ENCODE data around the gene LSM14A.
"Not testable (repeated sequence)": the region's sequence is repeated elsewhere in the genome, so short reads cannot be mapped to it uniquely, and the experiment has no call there.

The LSM14A gene

DNA sequence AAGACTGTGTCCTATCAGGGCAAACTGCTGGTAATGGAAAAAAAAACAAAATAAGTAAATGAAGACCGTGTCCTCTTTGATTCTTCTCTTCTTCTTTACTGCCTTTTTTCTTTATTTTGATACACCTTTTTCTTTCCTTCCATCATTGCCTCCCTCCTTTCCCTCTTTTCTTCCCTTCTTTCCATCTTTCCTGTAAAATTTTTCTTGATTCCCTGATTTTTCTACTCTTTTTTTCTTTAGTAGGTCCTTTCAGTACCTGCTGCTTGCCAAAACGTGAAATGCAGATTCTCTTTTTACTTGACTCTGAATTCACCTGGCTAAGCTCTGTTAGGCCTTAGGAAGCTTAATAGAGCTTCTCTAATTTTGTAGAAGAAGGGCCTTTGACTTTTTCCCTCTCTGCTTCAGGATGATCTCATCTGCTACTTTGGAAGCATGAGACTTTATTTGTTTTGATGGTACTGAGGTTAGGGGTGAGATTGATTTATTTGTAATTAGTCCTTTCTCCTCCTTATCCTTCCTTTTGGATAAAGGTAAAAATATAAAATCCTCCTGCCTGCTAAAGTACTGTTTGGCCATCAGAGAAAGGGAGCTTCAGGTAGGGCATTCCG is 19.2 kb downstream of the LSM14A start:
- no peak for DNase-seq (ENCODE audit: low read depth)

DNA sequence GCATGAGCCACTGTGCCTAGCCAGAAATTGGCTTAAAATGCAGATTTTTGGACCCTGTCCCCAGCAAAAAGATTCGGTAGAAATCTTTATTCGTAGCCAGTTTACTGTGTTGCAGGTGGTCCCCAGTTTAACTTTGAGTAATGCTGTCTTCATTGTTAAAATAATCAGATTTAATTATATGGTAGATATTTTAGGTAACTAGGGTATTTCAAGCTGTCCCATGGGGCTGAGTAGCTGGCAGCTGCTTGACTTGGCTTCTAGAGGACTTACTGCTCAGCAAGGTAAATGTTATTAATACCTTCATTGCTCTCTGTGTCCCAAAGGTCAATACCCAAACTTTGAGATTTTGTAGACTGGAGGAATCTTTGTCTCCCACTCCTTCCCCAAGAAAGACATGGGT is 21.1 kb downstream of the LSM14A start:
- DNase-seq (ENCODE audit: low read depth): no peak

DNA sequence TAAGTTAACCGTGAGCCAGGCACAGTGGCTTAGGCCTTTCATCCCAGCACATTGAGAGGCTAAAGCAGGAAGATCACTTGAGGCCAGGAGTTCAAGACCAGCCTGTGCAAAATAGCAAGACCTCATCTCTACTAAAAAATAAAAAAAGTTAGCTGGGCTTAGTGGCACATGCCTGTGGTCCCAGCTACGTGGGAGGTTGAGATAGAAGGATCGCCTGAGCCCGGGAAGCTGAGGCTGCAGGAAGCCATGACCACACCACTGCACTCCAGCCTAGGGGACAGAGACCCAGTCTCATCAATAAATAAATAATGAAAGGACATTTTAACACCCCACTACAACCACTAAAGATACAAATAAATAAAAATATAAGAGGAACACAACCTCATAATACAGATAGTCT is 21.6 kb downstream of the LSM14A start:
- DNase-seq (ENCODE audit: low read depth): no peak

DNA sequence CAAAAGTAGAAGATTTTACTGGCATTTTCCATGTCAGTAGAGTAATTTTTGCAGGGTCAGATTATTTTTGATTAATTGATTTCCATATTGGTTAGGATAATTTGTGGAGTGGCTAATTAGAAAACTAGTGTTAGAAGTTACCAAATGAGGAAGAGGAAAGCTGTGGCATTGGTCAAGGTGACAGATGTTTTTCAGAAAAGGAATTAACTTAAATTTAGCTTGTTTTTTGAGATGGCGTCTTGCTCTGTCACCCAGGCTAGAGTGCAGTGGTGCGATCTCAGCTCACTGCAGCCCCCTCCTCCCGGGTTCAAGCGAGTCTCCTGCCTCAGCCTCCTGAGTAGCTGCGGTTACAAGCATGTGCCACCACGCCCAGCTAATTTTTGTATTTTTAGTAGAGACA is 28.8 kb downstream of the LSM14A start:
- DNase-seq (ENCODE audit: low read depth): no peak

DNA sequence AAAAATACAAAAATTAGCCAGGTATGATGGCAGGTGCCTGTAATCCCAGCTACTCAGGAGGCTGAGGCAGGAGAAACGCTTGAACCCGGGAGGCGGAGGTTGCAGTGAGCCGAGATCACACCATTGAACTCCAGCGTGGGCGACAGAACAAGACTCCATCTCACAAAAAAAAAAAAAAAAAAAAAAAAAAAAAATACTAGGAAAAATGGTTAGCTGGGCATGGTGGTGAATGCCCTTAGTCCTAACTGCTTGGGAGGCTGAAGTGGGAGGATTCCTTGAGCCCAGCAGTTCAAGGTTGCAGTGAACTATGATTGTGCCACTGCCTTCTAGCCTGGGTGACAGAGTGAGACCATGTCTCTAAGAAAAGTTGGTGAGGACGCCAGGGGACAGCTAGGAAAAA is 33.0 kb downstream of the LSM14A start:
- DNase-seq (ENCODE audit: low read depth): not testable (repeated sequence)

DNA sequence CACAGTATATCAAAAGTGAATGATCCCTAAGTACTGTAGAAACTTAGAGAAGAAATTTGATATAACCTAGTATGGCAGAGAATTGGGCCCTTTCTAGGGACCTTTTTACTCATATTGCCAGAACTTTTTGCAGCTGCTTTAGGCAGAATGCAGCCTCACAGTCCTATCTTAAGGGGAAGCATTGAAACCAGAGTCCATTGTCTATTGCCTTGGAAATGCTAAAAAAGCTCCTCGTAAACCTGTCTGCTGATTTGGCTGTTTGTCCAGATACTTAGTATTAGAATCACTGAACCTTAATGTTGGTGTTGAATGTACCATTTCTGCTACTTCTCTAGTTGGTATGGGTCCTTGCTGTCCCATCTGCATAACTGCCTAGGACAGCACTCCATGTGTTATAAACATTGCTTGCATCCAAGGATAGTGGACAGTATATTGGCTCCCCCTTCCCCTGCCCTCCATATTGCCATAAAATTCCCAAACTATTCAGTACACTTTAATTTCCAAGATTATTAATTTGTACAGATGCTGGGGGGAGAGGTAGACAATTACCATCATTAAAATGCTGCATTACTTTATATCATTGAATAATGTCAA is 36.1 kb downstream of the LSM14A start:
- DNase-seq (ENCODE audit: low read depth): no peak

DNA sequence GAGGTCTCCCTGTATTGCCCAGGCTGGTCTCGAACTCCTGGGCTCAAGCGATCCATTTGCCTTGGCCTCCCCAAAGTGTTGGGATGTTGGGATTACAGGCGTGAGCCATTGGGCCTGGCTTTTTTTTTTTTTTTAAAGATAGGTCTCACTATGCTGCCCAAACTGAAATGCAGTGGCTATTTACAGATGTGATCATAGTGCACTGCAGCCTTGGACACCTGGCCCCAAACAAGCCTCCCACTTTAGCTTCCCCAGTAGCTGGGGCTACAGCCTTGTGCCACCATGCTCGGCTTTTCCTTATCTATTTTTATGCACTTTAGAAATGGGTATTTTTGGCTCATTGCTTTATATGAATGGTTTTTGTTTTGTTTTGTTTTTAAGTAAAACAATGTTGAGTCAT is 37.4 kb downstream of the LSM14A start:
- no peak for DNase-seq (ENCODE audit: low read depth)

DNA sequence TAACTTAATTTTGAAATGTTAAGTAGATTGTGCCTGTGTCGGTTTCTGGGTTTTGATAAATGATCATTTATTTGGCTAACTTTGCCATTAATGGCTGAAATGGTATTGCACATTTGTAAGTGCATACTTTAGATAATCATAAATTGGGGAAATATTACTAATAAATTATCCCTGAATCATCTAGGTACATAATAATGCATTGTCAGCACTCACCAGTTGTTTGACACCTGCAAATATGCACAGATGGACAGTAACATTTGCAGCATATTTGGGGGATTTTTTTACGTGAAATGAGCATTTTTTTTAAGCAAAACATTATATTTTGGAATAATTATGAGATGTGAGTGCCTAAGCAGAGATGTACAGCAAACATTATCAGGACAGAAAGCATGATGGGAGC is 41.0 kb downstream of the LSM14A start:
- no peak for DNase-seq (ENCODE audit: low read depth)

DNA sequence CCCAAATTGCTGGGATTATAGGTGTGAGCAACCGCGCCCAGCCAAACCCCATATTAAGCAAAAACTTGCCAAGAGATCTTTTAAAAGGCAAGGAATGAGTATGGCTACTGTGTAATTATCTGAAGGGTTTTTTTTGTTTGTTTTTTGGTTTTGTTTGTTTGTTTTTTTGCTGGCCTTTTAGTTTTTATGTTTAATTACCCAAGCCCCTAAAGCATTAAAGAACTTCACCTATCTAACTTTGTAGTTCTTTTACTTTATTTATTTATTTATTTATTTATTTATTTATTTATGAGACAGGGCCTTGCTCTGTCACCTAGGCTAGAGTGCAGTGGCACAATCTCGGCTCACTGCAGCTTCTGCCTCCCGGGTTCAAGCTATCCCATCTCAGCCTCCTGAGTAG is 41.7 kb downstream of the LSM14A start:
- DNase-seq (ENCODE audit: low read depth): no peak

DNA sequence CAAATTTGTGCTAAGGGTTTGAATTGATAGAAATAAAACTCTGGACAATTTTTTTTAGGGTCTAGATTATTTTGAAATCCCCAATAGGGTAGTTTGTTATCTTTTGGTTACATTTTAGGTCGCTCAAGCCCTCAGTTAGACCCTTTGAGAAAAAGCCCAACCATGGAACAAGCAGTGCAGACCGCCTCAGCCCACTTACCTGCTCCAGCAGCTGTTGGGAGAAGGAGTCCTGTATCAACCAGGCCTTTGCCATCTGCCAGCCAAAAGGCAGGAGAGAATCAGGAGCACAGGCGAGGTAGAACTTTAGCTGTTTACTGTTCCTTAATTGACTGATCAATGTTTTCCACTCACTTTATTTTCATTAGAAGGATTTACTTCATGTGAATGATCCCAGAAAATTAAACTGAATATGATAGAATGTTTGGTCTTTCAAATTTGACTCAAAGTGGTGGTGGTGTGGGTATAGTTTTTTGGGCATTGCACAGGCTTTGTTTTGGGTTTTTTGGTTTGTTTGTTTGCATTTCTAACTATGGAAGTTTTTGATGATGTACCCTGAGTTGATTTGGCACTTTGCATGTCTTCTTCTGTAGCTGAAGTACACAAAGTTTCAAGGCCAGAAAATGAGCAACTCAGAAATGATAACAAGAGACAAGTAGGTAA is 42.8 kb downstream of the LSM14A start:
- DNase-seq (ENCODE audit: low read depth): no peak

DNA sequence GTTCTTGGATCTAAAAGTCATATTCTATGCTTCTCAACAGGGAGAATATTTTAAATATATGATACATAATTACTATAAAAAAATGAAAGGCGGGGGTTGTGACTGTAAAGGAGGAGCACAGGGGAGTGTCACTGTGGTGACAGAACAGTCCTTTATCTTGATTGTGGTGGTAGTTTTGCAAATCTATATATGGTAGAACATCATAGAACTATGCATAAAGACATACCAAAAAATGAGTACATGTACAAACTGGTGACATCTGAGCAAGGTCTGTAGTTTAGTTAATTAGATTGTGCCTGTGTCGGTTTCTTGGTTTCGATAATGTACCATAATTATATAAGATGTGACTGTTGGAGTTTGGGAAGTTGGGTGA is 43.3 kb downstream of the LSM14A start:
- DNase-seq (ENCODE audit: low read depth): no peak

DNA sequence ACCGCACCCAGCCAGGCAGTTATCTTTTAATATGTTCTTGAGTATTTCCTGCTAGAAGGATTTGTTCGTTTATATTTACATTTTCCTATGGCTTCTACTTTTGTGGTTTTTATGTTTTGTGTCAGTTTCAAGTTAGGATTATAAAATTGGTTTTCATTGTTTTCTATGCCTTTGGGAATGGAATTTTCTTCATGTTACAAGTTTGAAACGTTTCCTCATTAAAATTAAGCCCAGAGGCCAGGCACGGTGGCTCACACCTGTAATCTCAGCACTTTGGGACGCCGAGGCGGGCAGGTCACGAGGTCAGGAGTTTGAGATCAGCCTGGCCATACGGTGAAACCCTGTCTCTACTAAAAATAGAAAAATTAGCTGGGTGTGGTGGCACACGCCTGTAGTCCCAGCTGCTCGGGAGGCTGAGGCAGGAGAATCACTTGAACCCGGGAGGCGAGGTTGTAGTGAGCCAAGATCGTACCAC is 44.5 kb downstream of the LSM14A start:
- DNase-seq (ENCODE audit: low read depth): not testable (repeated sequence)

DNA sequence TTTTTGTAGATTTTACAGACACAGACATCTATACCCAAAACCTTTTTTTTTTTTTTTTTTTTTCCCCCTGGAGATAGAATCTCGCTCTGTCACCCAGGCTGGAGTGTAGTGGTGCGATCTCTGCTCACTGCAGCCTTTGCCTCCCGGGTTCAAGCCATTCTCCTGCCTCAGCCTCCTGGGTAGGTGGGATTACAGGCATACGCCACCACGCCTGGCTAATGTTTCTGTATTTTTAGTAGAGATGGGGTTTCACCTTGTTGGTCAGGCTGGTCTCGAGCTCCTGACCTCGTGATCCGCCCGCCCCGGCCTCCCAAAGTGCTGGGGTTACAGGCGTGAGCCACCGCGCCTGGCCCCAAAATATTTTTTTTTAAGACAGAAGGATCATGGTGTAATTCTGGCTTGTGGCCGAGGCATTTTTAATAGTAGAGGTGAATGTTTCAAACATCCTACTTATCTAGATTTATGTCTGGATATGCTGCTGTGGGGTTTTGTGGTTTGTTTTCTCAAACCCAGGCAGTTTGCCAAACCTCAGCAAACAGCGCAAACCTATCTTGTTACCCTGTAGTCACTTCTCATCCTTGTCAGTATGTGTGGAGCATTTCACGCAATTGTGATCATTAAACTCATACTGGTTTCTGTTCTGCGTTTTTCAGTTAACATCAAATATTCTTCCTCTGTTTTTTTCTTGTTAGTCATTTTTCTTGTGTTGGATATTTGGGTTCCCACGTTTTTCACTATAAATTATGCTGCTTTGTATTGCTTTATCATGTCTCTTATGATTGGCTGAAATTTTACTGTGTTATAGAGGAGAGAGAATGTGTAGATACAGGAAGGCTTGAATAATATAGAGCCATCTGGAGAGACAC is 45.9 kb downstream of the LSM14A start:
- peak; percentile 35 for DNase-seq (ENCODE audit: low read depth)

DNA sequence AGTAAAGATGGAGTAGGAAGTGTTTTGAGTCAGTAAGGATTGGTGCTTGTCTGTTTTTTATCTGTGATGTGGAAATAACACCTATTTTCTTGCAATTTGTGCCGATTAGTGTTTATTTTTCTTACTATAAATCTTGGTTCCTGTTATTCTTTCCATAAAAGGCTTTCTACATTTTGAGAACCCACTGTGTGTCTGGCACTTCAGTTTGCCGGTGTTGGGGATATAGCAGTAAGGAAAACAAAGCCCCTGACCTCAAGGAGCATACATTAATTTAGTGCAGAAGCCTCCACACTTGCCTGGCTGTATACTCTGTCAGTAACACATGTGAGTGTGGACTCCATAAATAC is 46.5 kb downstream of the LSM14A start:
- no peak for DNase-seq (ENCODE audit: low read depth)

DNA sequence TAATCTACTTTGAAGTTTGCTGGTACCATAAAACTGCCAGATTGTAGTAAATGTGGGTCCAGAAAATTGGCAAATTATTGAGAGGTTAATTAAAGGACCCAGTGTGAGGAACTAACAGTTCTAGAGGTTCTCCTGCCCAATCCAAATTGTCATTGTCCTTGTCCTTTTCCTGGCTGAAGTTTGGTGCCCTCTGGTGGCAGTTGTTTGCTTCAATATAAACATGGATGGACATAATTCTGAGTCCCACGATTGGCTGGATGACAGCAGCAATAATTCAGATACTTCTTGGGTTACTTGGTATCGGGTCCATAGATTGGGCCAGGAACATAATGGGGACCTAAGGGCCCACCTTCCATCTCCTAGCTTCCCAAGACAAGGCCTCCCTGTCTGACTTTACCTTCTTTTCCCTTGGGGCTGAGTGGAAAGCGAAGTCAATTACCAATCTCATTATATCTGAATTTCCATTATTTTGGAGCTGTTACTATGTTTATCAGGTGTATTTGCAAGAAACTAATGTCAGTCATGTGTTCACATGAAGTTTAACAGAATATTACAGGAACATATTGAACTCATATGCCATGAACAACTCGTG is 48.3 kb downstream of the LSM14A start:
- peak; percentile 58 for DNase-seq (ENCODE audit: low read depth)

DNA sequence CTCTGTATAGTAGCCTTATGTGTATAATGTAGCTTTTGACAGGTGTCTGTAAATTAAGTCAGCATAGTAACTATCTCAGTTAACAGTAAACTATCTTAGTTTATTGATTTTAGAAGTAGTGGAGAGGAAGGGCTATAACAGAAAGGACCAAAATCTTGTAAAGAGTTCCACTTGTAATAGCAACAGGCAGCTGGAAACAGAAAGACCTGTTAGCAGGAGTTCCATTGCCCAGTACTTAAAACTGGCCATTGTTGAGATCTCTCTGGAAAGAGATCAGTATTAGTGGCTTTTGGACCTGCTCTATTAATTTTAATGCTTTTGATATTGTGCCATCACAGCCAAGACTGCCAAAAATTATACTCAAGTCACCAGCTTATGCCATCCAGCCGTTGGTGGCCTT is 50.1 kb downstream of the LSM14A start:
- DNase-seq (ENCODE audit: low read depth): no peak

DNA sequence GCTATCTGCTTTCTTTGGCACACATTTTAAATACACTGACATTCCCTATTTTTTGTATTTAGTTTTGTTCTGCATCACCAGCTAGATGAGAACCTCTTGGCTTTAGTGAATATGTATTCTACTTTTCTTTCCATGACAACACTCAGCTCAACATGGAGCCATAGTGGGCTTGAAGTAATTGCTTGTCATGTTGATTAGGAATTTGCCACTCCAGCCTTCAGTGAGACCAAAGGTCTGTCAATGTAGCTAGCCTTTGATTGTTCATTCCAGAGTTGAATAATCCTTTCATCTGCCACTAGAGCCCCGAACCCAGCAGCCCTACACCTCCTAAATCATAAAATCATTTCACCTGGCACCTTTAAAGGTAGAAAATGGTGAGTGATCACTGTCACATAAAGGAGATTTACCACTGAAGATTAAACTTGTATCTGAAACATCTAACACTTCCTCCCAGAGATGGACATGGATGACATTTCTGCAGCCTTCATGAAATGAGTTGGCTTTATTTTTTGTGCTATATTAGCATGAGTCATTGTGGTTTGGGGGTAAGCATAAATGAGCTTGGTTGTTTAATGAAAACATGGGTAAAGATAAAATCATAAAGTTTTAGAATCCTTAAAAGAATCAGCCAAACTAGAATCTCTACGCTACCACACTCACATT is 52.8 kb downstream of the LSM14A start:
- DNase-seq (ENCODE audit: low read depth): no peak

DNA sequence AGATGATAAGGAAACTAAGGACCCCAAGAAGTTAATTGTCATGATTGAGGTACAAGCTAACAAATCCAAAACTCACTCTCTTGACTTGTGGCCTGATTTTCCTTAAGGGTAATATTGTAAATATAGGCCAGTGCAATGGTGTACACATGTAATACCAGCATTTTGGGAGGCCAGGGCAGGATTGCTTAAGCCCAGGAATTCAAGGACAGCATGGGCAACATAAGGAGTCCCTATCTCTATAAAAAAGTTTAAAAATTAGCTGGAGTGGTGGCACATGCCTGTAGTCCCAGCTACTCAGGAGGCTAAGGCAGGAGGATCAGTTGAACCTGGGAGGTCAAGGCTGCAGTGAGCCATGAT is 53.3 kb downstream of the LSM14A start:
- no peak for DNase-seq (ENCODE audit: low read depth)

DNA sequence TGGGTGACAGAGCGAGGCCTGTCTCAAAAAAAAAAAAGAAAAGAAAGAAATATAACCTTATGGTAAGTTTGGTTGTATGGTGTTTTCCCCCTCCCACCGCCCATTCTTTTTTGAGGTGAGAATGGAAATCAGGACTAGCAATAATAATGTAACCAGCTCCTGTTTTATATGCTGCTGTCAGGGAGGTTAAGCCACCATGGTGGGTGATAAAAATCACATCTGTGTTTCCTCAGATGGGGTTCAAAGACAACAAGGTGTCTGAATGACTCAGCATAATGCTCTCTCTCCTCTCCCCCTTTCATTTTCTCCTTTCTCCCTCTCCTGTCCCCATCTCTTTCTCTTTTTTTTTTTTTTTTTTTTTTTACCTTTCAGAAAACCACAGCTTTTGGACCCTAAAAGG is 53.7 kb downstream of the LSM14A start:
- DNase-seq (ENCODE audit: low read depth): no peak

DNA sequence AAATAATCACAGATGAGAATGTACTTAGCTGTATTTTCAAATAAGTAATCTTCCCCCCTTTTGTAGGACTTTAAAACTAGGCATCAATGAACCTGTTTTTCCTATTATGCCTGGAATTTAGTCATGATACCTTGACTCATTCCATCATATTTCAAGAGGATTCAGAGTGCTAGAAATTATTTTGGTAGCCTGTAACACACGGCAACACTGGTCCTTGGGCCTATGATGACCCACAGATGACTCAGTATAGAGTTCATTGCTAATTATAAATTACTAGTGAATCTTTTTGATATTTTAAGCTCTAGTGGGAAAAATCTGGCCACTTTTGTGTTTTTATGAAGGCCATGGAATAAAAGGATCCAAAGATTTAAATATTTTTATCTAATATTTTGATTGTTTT is 56.0 kb downstream of the LSM14A start:
- no peak for DNase-seq (ENCODE audit: low read depth)

DNA sequence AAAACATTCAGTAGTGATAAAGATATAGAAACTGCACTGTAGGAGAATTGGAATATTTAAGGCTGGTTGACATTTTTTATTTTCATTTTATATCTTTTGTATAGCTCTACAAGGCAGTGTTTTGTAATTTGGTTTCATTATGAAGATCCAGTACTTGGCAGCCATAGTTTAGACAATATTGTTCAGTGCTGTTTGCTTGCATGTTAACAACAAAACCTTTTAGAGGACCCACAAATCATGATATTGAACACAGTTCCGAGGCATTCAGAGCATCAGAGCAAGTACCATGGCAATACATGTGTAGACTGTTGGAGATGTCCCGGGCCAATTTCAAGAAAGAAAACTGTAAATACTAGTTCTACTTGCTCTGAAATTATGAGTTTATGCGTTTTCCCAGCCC is 56.5 kb downstream of the LSM14A start:
- DNase-seq (ENCODE audit: low read depth): no peak

DNA sequence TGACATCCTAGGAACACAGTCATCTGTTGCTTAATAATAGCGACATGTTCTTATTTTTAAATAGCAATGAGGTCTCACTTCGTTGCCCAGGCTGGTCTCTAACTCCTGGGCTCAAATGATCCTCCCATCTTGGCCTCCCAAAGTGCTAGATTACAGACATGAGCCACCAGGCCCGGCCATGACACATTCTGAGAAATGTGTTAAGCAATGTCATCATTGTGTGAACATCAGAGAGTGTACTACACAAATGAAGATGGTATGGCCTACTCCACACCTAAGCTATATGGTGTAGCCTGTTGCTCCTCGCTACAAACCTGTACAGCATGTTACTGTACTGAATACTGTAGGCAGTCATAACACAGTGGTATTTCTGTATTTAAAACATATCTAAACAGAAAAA is 57.4 kb downstream of the LSM14A start:
- no peak for DNase-seq (ENCODE audit: low read depth)

All from activated T-cell treated with anti-CD3 and anti-CD28 coated beads for 1 hour (primary cell).